GM12878 (cell line): ENCODE results near the gene GOLGA6A. TPM values are rescaled to one million over a fixed set of nuclear protein-coding genes. Genes with fewer than 3 reads are reported as not detected.
A peak's percentile ranks its signal among the peaks of the same experiment; 100 is the strongest.

Experiments
- ATAC-seq: fragments of 200-7000 bp; cut with Tn5 transposase; 3 replicates; pipeline ENCODE4 v1.9.1; 2020; ENCODE audit warnings: mild to moderate bottlenecking, moderate library complexity
- BruUV-seq: library from RNA; stranded (reverse); fragments of 400-500 nt; replicated peaks from 2 replicates; lab custom pipeline; 2021; lab: Mats Ljungman, UMichigan
- CTCF ChIA-PET: fragments of 300-600 bp; sonication (Branson Sonifier 250); formaldehyde crosslinking; extraction: SDS; loops from one replicate; lab custom pipeline; 2021; ENCODE audit warnings: inconsistent platforms; lab: Yijun Ruan, JAX
- POLR2A ChIA-PET: fragments of 350-600 bp; formaldehyde crosslinking; extraction: SDS; loops from one replicate; lab custom pipeline; 2021; ENCODE audit warnings: inconsistent platforms; lab: Charles Lee
- RAD21 ChIA-PET: fragments of 300-600 bp; sonication (Branson Sonifier 250); formaldehyde crosslinking; loops from one replicate; lab custom pipeline; 2023; ENCODE audit warnings: antibody characterized with exemption; ENCODE audit not compliant: unreplicated experiment; lab: Charles Lee
- SMC1A ChIA-PET: fragments of 300-600 bp; sonication (Branson Sonifier 250); formaldehyde crosslinking; loops from one replicate; lab custom pipeline; 2023; ENCODE audit not compliant: unreplicated experiment, uncharacterized antibody; lab: Charles Lee
- DNase-seq: peaks from one replicate; pipeline ENCODE4 v3.0.0-alpha.2; 2011; ENCODE audit warnings: low read depth, low spot score
- FAIRE-seq: peaks from 3 replicates; lab custom pipeline; 2011; peaks lifted over from hg19 to GRCh38; lab: Jason Lieb, UNC
- H2AFZ ChIP-seq: 2 replicates; pipeline ENCODE4 v1.6.0; 2011; ENCODE audit warnings: low read depth, low read length, control low read depth; ENCODE audit not compliant: control insufficient read depth
- H3K27ac ChIP-seq: 2 replicates; pipeline ENCODE4 v1.5.1; 2011; ENCODE audit warnings: control low read depth; ENCODE audit not compliant: control insufficient read depth, insufficient read depth
- H3K27me3 ChIP-seq, 2 experiments: replicated peaks in 1 of 2; 2 replicates each; pipeline versions ENCODE4 v1.6.0 to v1.6.1; 2011; ENCODE audit warnings: low read length in 1 of 2; ENCODE audit not compliant: control insufficient read depth in 2 of 2, insufficient read depth in 2 of 2
- H3K36me3 ChIP-seq, 2 experiments: 2 replicates each; pipeline ENCODE4 v1.5.1; 2011; ENCODE audit warnings: low read length in 1 of 2; ENCODE audit not compliant: control insufficient read depth in 2 of 2, insufficient read depth in 2 of 2
- H3K4me1 ChIP-seq: 2 replicates; pipeline ENCODE4 v1.6.1; 2011; ENCODE audit warnings: mild to moderate bottlenecking, low read length, moderate library complexity, mixed read lengths; ENCODE audit not compliant: control insufficient read depth, insufficient read depth
- H3K4me2 ChIP-seq: 2 replicates; pipeline ENCODE4 v1.6.0; 2011; ENCODE audit warnings: control low read depth; ENCODE audit not compliant: control insufficient read depth, insufficient read depth
- H3K4me3 ChIP-seq: fragments of 200-600 bp; sonication (generic); 2 replicates; pipeline ENCODE4 v1.5.1; 2016
- H3K79me2 ChIP-seq: 2 replicates; pipeline ENCODE4 v1.6.0; 2011; ENCODE audit warnings: low read length; ENCODE audit not compliant: control insufficient read depth, insufficient read depth
- H3K9ac ChIP-seq: 2 replicates; pipeline ENCODE4 v1.8.0; 2011; ENCODE audit warnings: low read length, control low read depth, mixed read lengths; ENCODE audit not compliant: control insufficient read depth, insufficient read depth
- H3K9me3 ChIP-seq: replicated peaks from 3 replicates; pipeline ENCODE4 v1.5.1; 2011; ENCODE audit warnings: mild to moderate bottlenecking, low read length; ENCODE audit not compliant: control insufficient read depth, insufficient read depth
- H4K20me1 ChIP-seq: 2 replicates; pipeline ENCODE4 v1.6.0; 2011; ENCODE audit not compliant: control insufficient read depth, insufficient read depth
- BHLHE40 ChIP-seq, 2 experiments: fragments of 450-650 bp in 1 of 2; IDR thresholded peaks; 2 replicates each; pipeline ENCODE4 v1.6.1; 2011 to 2017; ENCODE audit warnings: low read depth in 2 of 2, borderline replicate concordance in 1 of 2, improper control_type of control experiment in 1 of 2, low read length in 1 of 2, mild to moderate bottlenecking in 1 of 2
- CREM ChIP-seq: IDR thresholded peaks from 2 replicates; pipeline ENCODE4 v1.6.1; 2014; ENCODE audit warnings: antibody characterized with exemption, low read depth
- EP300 ChIP-seq, 2 experiments: fragments of 150-350 bp in 1 of 2; IDR thresholded peaks; 2 replicates each; pipeline ENCODE4 v1.6.1; 2011 to 2012; ENCODE audit warnings: low read depth in 2 of 2, low read length in 2 of 2, borderline replicate concordance in 1 of 2, improper control_type of control experiment in 1 of 2, inconsistent platforms in 1 of 2; ENCODE audit not compliant: control insufficient read depth in 1 of 2
- GABPA ChIP-seq: IDR thresholded peaks from 2 replicates; pipeline ENCODE4 v1.6.1; 2014; ENCODE audit warnings: antibody characterized with exemption, low read depth, mild to moderate bottlenecking, inconsistent platforms
- MEF2A ChIP-seq: IDR thresholded peaks from 2 replicates; pipeline ENCODE4 v1.6.1; 2011; ENCODE audit warnings: low read depth, mild to moderate bottlenecking, low read length, moderate library complexity; ENCODE audit not compliant: insufficient read depth
- POLR2A ChIP-seq: IDR thresholded peaks from 2 replicates; pipeline ENCODE4 v1.6.1; 2011; ENCODE audit warnings: low read depth, mild to moderate bottlenecking, low read length
- SPI1 ChIP-seq: IDR thresholded peaks from 2 replicates; pipeline ENCODE4 v1.6.1; 2011; ENCODE audit warnings: low read depth, mild to moderate bottlenecking, low read length, moderate library complexity, borderline replicate concordance; ENCODE audit not compliant: insufficient read depth
- STAT1 ChIP-seq: fragments of 450-650 bp; conservative IDR thresholded peaks from 2 replicates; pipeline ENCODE4 v1.6.1; 2014; ENCODE audit warnings: antibody characterized with exemption, mild to moderate bottlenecking
- WRNIP1 ChIP-seq: IDR thresholded peaks from 2 replicates; pipeline ENCODE4 v1.6.1; 2011; ENCODE audit warnings: low read depth, low read length, improper control_type of control experiment, borderline replicate concordance
- ZNF207 ChIP-seq: fragments of 450-650 bp; IDR thresholded peaks from 2 replicates; pipeline ENCODE4 v1.6.1; 2014; ENCODE audit warnings: antibody characterized with exemption, mild to moderate bottlenecking, borderline replicate concordance
- WGBS: methylation state at CpG from one replicate; pipeline ENCODE4 v1.1.6; 2016; ENCODE audit warnings: low lambda C conversion rate; ENCODE audit not compliant: insufficient replicate concordance, insufficient coverage; ENCODE audit errors: missing lambda C conversion rate; 5-methylcytosine and 5-hydroxymethylcytosine counted together
- in situ Hi-C: fragments of 300-500 bp; cut with MboI; formaldehyde crosslinking; loops from 9 replicates; pipeline ENCODE4 v1.14.3; 2018; ENCODE audit warnings: mixed read lengths
- intact Hi-C: fragments of 100-400 bp; cut with micrococcal nuclease; formaldehyde crosslinking; loops from one replicate; pipeline ENCODE4 v1.14.2; 2022; ENCODE audit not compliant: unreplicated experiment
- polyA plus RNA-seq, 11 experiments: library from polyadenylated mRNA; depleted of rRNA in 4 of 11; unstranded in 6 of 11; stranded (reverse) in 5 of 11; fragments of >200 nt; fragmentation: Nextera tagmentation in 4 of 11; fragmentation: Illumina TruSeq in 1 of 11; extraction: Ambion mirVana in 4 of 11; extraction: Trizol in 1 of 11; gene quantifications; 1 replicate in 1 of 11; 2 replicates in 10 of 11; pipeline versions ENCODE4 v1.2.1 to v1.2.3, GENCODE V29; 2011 to 2016; ENCODE audit warnings: inconsistent platforms in 2 of 11, missing spikeins in 2 of 11, low read depth in 1 of 11
- total RNA-seq, 4 experiments: library from RNA; depleted of rRNA in 3 of 4; stranded (reverse); fragments of >200 nt in 3 of 4; fragmentation: Illumina TruSeq in 1 of 4; extraction: Trizol in 1 of 4; gene quantifications; 2 replicates each; pipeline versions ENCODE4 v1.2.1 to v1.2.3, GENCODE V29; 2013 to 2021
- TF ChIP-seq, protein P1 (sequence below): fragments of 450-650 bp; IDR thresholded peaks from 2 replicates; pipeline ENCODE4 v1.6.1; 2017; ENCODE audit warnings: mild to moderate bottlenecking
- TF ChIP-seq, protein P2 (sequence below): IDR thresholded peaks from 2 replicates; pipeline ENCODE4 v1.6.1; 2012; ENCODE audit warnings: low read depth, low read length, improper control_type of control experiment
- TF ChIP-seq, protein P3 (sequence below): IDR thresholded peaks from 2 replicates; pipeline ENCODE4 v1.6.1; 2012; ENCODE audit warnings: low read depth, low read length, improper control_type of control experiment

The GOLGA6A gene
- total and polyA plus RNA-seq, 10 of the 15 experiments (the other 5 are each of a cell fraction or from before 2014, with no cell fraction given) = not detected

DNA sequence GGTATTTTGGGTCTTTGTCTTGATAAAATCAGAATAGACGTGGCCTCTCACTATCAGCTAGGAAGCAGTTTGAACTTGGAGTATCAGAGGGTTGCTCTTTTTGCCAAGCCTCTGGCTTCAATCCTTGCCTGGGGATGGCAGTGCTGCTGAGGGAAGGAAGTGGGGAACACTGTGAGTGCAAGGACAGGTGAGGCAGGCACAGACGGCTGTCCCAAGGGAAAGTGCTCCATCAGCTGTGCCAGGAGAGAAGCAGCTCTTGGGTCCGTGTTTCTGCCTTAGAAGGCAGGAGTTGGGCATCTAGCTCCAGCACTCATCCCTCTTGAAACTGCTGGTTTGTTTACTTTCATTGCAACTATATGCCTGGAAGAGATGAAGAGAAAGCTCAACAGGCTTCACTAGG, 54.7 kb downstream of the GOLGA6A start:
- Histone ChIP-seq H3K27me3 (no peaks in the 10 kb centered on the region), H3K36me3 (peaks cover 35 to 47% of the 10 kb centered on the region in 2 experiments), H3K4me1 (no peaks in the 10 kb centered on the region), H3K9ac (no peak overlapping the region), H3K9me3 (no peaks in the 10 kb centered on the region), H4K20me1 (no peaks in the 10 kb centered on the region; the same call in none of the 2 replicates), H3K79me2 (no peaks in the 10 kb centered on the region), H3K4me2 (no peak overlapping the region), H3K4me3 (no peak overlapping the region), H3K27ac (no peak overlapping the region)
- ChIA-PET POLR2A (interaction anchor here (0.8 kb wide), 1 partner anchor 17 kb away, joined by 3 read pairs; no protein-coding TSS in a partner anchor), RAD21 (interaction anchor here (1.5 kb wide), 1 partner anchor 55 kb away, joined by 3 read pairs; no protein-coding TSS in a partner anchor), SMC1A (interaction anchor here (1.5 to 2.8 kb wide), 2 partner anchors 16 to 55 kb away, joined by 4 to 6 read pairs; no protein-coding TSS in a partner anchor)
- FAIRE-seq = no peak
- no peak for ATAC-seq
- intact Hi-C loops (loop anchor here (5.0 kb wide), 1 partner anchor 55 kb away; no protein-coding TSS in a partner anchor), in situ Hi-C loops (no loop called here)
- DNase-seq = no peak
- no TSS peak for BruUV-seq
- TF ChIP-seq POLR2A (0 out of 2 replicates have a peak, but pooled peaks have one; percentile 26), EP300 (IDR thresholded peaks at IDR 0.05; ENCODE audit: borderline replicate concordance in 1 of 2, control insufficient read depth in 1 of 2, low read depth in 2 of 2, low read length in 2 of 2) (no peak)
- TF ChIP-seq, all 136 proteins: peak for 1
- CTCF ChIA-PET = interaction anchor here (0.8 to 2.6 kb wide), 5 partner anchors 21 to 56 kb away, joined by 3 to 10 read pairs (median 3); no protein-coding TSS in a partner anchor
- WGBS = 79% methylated on average over 3 of the region's 3 CpGs
- H2AFZ ChIP-seq = no peak overlapping the region

DNA sequence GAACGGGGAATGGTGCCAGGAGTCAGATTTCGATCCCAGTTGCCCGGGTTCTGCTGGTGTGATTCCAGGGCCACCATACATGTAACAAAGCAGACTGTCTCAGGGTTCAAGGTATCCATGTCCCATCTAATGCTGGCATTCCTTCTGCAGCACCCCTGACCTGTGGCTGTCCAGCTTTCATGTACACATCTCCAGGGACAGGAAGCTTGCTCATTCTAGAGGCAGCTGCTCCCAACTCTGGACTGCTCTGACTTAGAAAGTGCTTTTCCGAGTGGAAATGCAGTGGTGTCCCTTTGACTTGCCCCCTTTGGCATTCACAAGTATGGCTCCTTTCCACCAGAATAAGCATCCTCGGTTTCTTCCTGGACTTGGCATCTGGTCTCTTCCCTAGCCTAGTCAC, 56.9 kb downstream of the GOLGA6A start:
- no TSS peak for BruUV-seq
- FAIRE-seq (no peak), DNase-seq (no peak), ATAC-seq (no peak)
- H3K4me1 ChIP-seq = no peaks in the 10 kb centered on the region
- no peak overlapping the region for H3K4me2 ChIP-seq
- intact Hi-C loops (loop anchor here (5.0 kb wide), 1 partner anchor 53 kb away; no protein-coding TSS in a partner anchor), in situ Hi-C loops (no loop called here)
- no peaks in the 10 kb centered on the region for H3K9me3 ChIP-seq
- no peaks in the 10 kb centered on the region; the same call in 1 of the 2 replicates for H4K20me1 ChIP-seq
- ChIA-PET CTCF (no interaction called here), POLR2A (no interaction called here), RAD21 (no interaction called here), SMC1A (no interaction called here)
- H3K9ac ChIP-seq = no peak overlapping the region
- H2AFZ ChIP-seq = no peak overlapping the region
- no peaks in the 10 kb centered on the region for H3K27me3 ChIP-seq
- peaks cover 2% of the 10 kb centered on the region; the same call in 1 of the 2 replicates for H3K79me2 ChIP-seq
- no peak overlapping the region for H3K27ac ChIP-seq
- no peak overlapping the region for H3K4me3 ChIP-seq
- peaks cover 32 to 36% of the 10 kb centered on the region in 2 experiments for H3K36me3 ChIP-seq
- whole genome bisulfite sequencing = 95% methylated on average over 5 of the region's 5 CpGs
- TF ChIP-seq, protein P1, sequence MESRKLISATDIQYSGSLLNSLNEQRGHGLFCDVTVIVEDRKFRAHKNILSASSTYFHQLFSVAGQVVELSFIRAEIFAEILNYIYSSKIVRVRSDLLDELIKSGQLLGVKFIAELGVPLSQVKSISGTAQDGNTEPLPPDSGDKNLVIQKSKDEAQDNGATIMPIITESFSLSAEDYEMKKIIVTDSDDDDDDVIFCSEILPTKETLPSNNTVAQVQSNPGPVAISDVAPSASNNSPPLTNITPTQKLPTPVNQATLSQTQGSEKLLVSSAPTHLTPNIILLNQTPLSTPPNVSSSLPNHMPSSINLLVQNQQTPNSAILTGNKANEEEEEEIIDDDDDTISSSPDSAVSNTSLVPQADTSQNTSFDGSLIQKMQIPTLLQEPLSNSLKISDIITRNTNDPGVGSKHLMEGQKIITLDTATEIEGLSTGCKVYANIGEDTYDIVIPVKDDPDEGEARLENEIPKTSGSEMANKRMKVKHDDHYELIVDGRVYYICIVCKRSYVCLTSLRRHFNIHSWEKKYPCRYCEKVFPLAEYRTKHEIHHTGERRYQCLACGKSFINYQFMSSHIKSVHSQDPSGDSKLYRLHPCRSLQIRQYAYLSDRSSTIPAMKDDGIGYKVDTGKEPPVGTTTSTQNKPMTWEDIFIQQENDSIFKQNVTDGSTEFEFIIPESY = no peak
- no peak for TF ChIP-seq MEF2A
- no peak for TF ChIP-seq SPI1
- no peak for TF ChIP-seq BHLHE40 (IDR thresholded peaks at IDR 0.05; ENCODE audit: borderline replicate concordance in 1 of 2, low read depth in 2 of 2, low read length in 1 of 2)
- TF ChIP-seq, protein P2, sequence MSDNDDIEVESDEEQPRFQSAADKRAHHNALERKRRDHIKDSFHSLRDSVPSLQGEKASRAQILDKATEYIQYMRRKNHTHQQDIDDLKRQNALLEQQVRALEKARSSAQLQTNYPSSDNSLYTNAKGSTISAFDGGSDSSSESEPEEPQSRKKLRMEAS = no peak
- no peak for TF ChIP-seq WRNIP1
- TF ChIP-seq, protein P3, sequence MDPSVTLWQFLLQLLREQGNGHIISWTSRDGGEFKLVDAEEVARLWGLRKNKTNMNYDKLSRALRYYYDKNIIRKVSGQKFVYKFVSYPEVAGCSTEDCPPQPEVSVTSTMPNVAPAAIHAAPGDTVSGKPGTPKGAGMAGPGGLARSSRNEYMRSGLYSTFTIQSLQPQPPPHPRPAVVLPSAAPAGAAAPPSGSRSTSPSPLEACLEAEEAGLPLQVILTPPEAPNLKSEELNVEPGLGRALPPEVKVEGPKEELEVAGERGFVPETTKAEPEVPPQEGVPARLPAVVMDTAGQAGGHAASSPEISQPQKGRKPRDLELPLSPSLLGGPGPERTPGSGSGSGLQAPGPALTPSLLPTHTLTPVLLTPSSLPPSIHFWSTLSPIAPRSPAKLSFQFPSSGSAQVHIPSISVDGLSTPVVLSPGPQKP = no peak
- no peak for TF ChIP-seq GABPA
- TF ChIP-seq STAT1 = no peak
- TF ChIP-seq CREM = no peak
- TF ChIP-seq ZNF207 = no peak
